SK-N-SH treated with all-trans-retinoic acid at 6 μM for 48 hours (cell line): ENCODE results near the gene YWHAE.
"Not testable (repeated sequence)": the region's sequence is repeated elsewhere in the genome, so short reads cannot be mapped to it uniquely, and the experiment has no call there.

ENCODE experiments used
- ATAC-seq: fragments of 200-7000 bp; cut with Tn5 transposase; 3 replicates; pipeline ENCODE4 v1.9.1; 2020; ENCODE audit warnings: mild to moderate bottlenecking, moderate library complexity
- ARNTL ChIP-seq: fragments of 450-650 bp; formaldehyde crosslinking; IDR thresholded peaks from 2 replicates; pipeline ENCODE4 v1.5.0; 2020; ENCODE audit warnings: low read depth, mild to moderate bottlenecking, moderate library complexity, borderline replicate concordance
- BACH2 ChIP-seq: fragments of 250-450 bp; sonication (Bioruptor Pico); IDR thresholded peaks from 2 replicates; pipeline ENCODE4 v1.9.0; 2021; ENCODE audit warnings: mild to moderate bottlenecking, borderline replicate concordance
- CREB5 ChIP-seq: fragments of 250-450 bp; sonication (Bioruptor Pico); IDR thresholded peaks from 2 replicates; pipeline ENCODE4 v1.5.1; 2020; ENCODE audit warnings: low read depth, mild to moderate bottlenecking, moderate library complexity
- CSDC2 ChIP-seq: fragments of 250-450 bp; sonication (Bioruptor Pico); IDR thresholded peaks from 2 replicates; pipeline ENCODE4 v1.5.0; 2020; ENCODE audit warnings: mild to moderate bottlenecking, moderate library complexity
- ESRRG ChIP-seq: fragments of 250-450 bp; sonication (Bioruptor Pico); IDR thresholded peaks from 2 replicates; pipeline ENCODE4 v1.6.1; 2021; ENCODE audit warnings: mild to moderate bottlenecking
- GLIS3 ChIP-seq: fragments of 250-450 bp; sonication (Bioruptor Pico); IDR thresholded peaks from 2 replicates; pipeline ENCODE4 v1.5.0; 2020; ENCODE audit warnings: mild to moderate bottlenecking, moderate library complexity
- PPARA ChIP-seq: fragments of 250-450 bp; sonication (Bioruptor Pico); IDR thresholded peaks from 2 replicates; pipeline ENCODE4 v1.5.0; 2020; ENCODE audit warnings: mild to moderate bottlenecking, borderline replicate concordance
- RARB ChIP-seq: fragments of 250-450 bp; sonication (Bioruptor Pico); IDR thresholded peaks from 2 replicates; pipeline ENCODE4 v1.8.0; 2021; ENCODE audit warnings: mild to moderate bottlenecking, moderate library complexity
- SNAI2 ChIP-seq: fragments of 250-450 bp; sonication (Bioruptor Pico); IDR thresholded peaks from 2 replicates; pipeline ENCODE4 v1.5.0; 2020; ENCODE audit warnings: mild to moderate bottlenecking, moderate library complexity
- TCF4 ChIP-seq: fragments of 250-450 bp; sonication (Bioruptor Pico); IDR thresholded peaks from 2 replicates; pipeline ENCODE4 v1.8.0; 2021; ENCODE audit warnings: mild to moderate bottlenecking, moderate library complexity, borderline replicate concordance
- TOX ChIP-seq: fragments of 250-450 bp; sonication (Bioruptor Pico); IDR thresholded peaks from 2 replicates; pipeline ENCODE4 v1.8.0; 2021; ENCODE audit warnings: mild to moderate bottlenecking, moderate library complexity, borderline replicate concordance
- ZC3H10 ChIP-seq: fragments of 250-450 bp; sonication (Bioruptor Pico); IDR thresholded peaks from 2 replicates; pipeline ENCODE4 v1.5.1; 2021; ENCODE audit warnings: mild to moderate bottlenecking, moderate library complexity
- ZFP3 ChIP-seq: fragments of 250-450 bp; sonication (Bioruptor Pico); IDR thresholded peaks from 2 replicates; pipeline ENCODE4 v1.5.0; 2020; ENCODE audit warnings: mild to moderate bottlenecking, moderate library complexity
- ZFP30 ChIP-seq: fragments of 450-650 bp; formaldehyde crosslinking; IDR thresholded peaks from 2 replicates; pipeline ENCODE4 v1.5.0; 2022; ENCODE audit warnings: mild to moderate bottlenecking, moderate library complexity
- ZNF70 ChIP-seq: fragments of 450-650 bp; formaldehyde crosslinking; IDR thresholded peaks from 2 replicates; pipeline ENCODE4 v1.5.0; 2020; ENCODE audit warnings: mild to moderate bottlenecking, moderate library complexity
- ZNF8 ChIP-seq: fragments of 450-650 bp; formaldehyde crosslinking; IDR thresholded peaks from 2 replicates; pipeline ENCODE4 v1.5.0; 2020; ENCODE audit warnings: mild to moderate bottlenecking, moderate library complexity
- TF ChIP-seq, protein P1 (sequence below): fragments of 250-450 bp; sonication (Bioruptor Pico); IDR thresholded peaks from 2 replicates; pipeline ENCODE4 v1.5.0; 2020; ENCODE audit warnings: mild to moderate bottlenecking, moderate library complexity
- TF ChIP-seq, protein P2 (sequence below): fragments of 250-450 bp; sonication (Bioruptor Pico); IDR thresholded peaks from 2 replicates; pipeline ENCODE4 v1.8.0; 2020; ENCODE audit warnings: mild to moderate bottlenecking, moderate library complexity, borderline replicate concordance
- TF ChIP-seq, protein P3 (sequence below): fragments of 250-450 bp; sonication (Bioruptor Pico); IDR thresholded peaks from 2 replicates; pipeline ENCODE4 v1.5.1; 2021; ENCODE audit warnings: mild to moderate bottlenecking, moderate library complexity
- TF ChIP-seq, protein P4 (sequence below): fragments of 250-450 bp; sonication (Bioruptor Pico); IDR thresholded peaks from 2 replicates; pipeline ENCODE4 v1.8.0; 2021; ENCODE audit warnings: low read depth, mild to moderate bottlenecking, moderate library complexity, borderline replicate concordance

Gene YWHAE

DNA sequence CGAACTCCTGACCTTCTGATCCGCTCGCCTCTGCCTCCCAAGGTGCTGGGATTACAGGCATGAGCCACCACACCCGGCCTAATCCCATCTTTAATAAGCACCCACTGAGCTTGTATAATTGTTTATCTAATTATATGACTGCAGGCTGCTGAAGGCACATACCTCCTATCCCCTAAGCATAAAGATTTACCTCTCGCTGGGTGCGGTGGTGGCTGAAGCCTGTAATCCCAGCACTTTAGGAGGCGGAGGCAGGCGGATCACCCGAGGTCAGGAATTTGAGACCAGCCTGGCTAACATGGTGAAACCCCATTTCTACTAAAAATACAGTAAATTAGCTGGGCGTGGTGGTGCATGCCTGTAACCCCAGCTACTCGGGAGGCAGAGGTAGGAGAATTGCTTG, 20.1 kb upstream of the YWHAE start:
- no peak for ATAC-seq
- TF ChIP-seq, protein P1, sequence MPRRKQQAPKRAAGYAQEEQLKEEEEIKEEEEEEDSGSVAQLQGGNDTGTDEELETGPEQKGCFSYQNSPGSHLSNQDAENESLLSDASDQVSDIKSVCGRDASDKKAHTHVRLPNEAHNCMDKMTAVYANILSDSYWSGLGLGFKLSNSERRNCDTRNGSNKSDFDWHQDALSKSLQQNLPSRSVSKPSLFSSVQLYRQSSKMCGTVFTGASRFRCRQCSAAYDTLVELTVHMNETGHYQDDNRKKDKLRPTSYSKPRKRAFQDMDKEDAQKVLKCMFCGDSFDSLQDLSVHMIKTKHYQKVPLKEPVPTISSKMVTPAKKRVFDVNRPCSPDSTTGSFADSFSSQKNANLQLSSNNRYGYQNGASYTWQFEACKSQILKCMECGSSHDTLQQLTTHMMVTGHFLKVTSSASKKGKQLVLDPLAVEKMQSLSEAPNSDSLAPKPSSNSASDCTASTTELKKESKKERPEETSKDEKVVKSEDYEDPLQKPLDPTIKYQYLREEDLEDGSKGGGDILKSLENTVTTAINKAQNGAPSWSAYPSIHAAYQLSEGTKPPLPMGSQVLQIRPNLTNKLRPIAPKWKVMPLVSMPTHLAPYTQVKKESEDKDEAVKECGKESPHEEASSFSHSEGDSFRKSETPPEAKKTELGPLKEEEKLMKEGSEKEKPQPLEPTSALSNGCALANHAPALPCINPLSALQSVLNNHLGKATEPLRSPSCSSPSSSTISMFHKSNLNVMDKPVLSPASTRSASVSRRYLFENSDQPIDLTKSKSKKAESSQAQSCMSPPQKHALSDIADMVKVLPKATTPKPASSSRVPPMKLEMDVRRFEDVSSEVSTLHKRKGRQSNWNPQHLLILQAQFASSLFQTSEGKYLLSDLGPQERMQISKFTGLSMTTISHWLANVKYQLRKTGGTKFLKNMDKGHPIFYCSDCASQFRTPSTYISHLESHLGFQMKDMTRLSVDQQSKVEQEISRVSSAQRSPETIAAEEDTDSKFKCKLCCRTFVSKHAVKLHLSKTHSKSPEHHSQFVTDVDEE (CRISPR knock-in tag): no peak
- TF ChIP-seq ESRRG (CRISPR knock-in tag) (no peak), ZNF8 (CRISPR knock-in tag) (no peak), TCF4 (CRISPR knock-in tag) (no peak), TOX (CRISPR knock-in tag) (no peak), BACH2 (CRISPR knock-in tag) (no peak), ARNTL (CRISPR knock-in tag) (no peak), CREB5 (CRISPR knock-in tag) (no peak), RARB (CRISPR knock-in tag) (no peak), CSDC2 (CRISPR knock-in tag) (no peak), ZFP30 (no peak), ZFP3 (CRISPR knock-in tag) (no peak), SNAI2 (no peak), ZC3H10 (no peak), ZNF70 (no peak), PPARA (CRISPR knock-in tag) (no peak), GLIS3 (CRISPR knock-in tag) (no peak)
- TF ChIP-seq, protein P2, sequence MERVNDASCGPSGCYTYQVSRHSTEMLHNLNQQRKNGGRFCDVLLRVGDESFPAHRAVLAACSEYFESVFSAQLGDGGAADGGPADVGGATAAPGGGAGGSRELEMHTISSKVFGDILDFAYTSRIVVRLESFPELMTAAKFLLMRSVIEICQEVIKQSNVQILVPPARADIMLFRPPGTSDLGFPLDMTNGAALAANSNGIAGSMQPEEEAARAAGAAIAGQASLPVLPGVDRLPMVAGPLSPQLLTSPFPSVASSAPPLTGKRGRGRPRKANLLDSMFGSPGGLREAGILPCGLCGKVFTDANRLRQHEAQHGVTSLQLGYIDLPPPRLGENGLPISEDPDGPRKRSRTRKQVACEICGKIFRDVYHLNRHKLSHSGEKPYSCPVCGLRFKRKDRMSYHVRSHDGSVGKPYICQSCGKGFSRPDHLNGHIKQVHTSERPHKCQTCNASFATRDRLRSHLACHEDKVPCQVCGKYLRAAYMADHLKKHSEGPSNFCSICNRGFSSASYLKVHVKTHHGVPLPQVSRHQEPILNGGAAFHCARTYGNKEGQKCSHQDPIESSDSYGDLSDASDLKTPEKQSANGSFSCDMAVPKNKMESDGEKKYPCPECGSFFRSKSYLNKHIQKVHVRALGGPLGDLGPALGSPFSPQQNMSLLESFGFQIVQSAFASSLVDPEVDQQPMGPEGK: no peak
- TF ChIP-seq, protein P3, sequence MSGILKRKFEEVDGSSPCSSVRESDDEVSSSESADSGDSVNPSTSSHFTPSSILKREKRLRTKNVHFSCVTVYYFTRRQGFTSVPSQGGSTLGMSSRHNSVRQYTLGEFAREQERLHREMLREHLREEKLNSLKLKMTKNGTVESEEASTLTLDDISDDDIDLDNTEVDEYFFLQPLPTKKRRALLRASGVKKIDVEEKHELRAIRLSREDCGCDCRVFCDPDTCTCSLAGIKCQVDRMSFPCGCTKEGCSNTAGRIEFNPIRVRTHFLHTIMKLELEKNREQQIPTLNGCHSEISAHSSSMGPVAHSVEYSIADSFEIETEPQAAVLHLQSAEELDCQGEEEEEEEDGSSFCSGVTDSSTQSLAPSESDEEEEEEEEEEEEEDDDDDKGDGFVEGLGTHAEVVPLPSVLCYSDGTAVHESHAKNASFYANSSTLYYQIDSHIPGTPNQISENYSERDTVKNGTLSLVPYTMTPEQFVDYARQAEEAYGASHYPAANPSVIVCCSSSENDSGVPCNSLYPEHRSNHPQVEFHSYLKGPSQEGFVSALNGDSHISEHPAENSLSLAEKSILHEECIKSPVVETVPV (CRISPR knock-in tag): no peak
- TF ChIP-seq, protein P4, sequence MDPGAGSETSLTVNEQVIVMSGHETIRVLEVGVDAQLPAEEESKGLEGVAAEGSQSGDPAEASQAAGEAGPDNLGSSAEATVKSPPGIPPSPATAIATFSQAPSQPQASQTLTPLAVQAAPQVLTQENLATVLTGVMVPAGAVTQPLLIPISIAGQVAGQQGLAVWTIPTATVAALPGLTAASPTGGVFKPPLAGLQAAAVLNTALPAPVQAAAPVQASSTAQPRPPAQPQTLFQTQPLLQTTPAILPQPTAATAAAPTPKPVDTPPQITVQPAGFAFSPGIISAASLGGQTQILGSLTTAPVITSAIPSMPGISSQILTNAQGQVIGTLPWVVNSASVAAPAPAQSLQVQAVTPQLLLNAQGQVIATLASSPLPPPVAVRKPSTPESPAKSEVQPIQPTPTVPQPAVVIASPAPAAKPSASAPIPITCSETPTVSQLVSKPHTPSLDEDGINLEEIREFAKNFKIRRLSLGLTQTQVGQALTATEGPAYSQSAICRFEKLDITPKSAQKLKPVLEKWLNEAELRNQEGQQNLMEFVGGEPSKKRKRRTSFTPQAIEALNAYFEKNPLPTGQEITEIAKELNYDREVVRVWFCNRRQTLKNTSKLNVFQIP (CRISPR knock-in tag): no peak
- TF ChIP-seq, all 23 proteins: peak for 0

DNA sequence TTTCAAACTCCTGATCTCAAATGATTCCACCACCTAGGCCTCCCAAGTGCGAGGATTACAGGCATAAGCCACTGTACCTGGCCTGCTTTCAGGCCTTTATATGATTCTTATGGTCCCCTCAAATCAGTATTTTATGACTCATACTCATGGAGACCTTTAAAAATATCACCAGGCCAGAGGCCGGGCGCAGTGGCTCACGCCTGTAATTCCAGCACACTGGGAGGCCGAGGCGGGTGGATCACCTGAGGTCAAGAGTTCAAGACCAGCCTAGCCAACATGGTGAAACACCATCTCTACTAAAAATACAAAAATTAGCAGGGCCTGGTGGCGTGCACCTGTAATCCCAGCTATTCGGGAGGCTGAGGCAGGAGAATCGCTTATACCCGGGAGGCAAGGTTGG, 18.5 kb upstream of the YWHAE start:
- ATAC-seq: not testable (repeated sequence)

- no peak for ATAC-seq
- TF ChIP-seq, protein P1 (CRISPR knock-in tag): no peak
- TF ChIP-seq, protein P2: no peak
- TF ChIP-seq TOX (CRISPR knock-in tag) (no peak), ARNTL (CRISPR knock-in tag) (no peak), BACH2 (CRISPR knock-in tag) (no peak)
Observed at GRCh38 chr17:1416414-1416813, 16.4 kb upstream of the YWHAE start.
